ENCODE data around the gene BAZ1A.
"Not testable (repeated sequence)": the region's sequence is repeated elsewhere in the genome, so short reads cannot be mapped to it uniquely, and the experiment has no call there.

DNA sequence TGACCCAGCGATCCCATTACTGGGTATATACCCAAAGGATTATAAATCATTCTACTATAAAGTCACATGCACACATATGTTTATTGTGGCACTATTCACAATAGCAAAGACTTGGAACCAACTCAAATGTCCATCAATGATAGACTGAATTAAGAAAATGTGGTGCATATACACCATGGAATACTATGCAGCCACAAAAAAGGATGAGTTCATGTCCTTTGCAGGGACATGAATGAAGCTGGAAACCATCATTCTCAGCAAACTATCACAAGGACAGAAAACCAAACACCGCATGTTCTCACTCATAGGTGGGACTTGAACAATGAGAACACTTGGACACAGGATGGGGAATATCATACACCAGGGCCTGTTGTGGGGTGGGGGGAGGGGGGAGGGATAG lies 76.3 kb downstream of the BAZ1A start:
- TF ChIP-seq CTCF (IDR thresholded peaks at IDR 0.05); EZH2 (IDR thresholded peaks at IDR 0.05; ENCODE audit: borderline replicate concordance, insufficient read depth, low read depth, low read length, poor library complexity, severe bottlenecking): not testable (repeated sequence)
